Smooth muscle cell (in vitro differentiated cells): Measurements from ENCODE around the gene CDK17. TPM values are rescaled to one million over a fixed set of nuclear protein-coding genes. Genes with fewer than 3 reads are reported as not detected.

Experiments
- DNase-seq: peaks from one replicate; lab custom pipeline; 2025; ENCODE audit not compliant: unreplicated experiment; lab: John Stamatoyannopoulos, UW
- H2AFZ ChIP-seq: fragments of 200-600 bp; sonication (generic); 2 replicates; pipeline ENCODE4 v1.6.0; 2016; ENCODE audit warnings: antibody characterized with exemption, low read depth, mild to moderate bottlenecking
- H3F3A ChIP-seq: fragments of 200-600 bp; sonication (generic); 2 replicates; pipeline ENCODE4 v1.6.0; 2017; ENCODE audit warnings: antibody characterized with exemption, low read depth
- H3K27ac ChIP-seq: fragments of 200-600 bp; sonication (generic); 2 replicates; pipeline ENCODE4 v1.5.1; 2016; ENCODE audit warnings: low read depth, mild to moderate bottlenecking
- H3K27me3 ChIP-seq: fragments of 200-600 bp; sonication (generic); 2 replicates; pipeline ENCODE4 v1.6.1; 2016; ENCODE audit warnings: low read depth, mild to moderate bottlenecking
- H3K36me3 ChIP-seq: fragments of 200-600 bp; sonication (generic); 2 replicates; pipeline ENCODE4 v1.5.1; 2016; ENCODE audit warnings: low read depth
- H3K4me1 ChIP-seq: fragments of 200-600 bp; sonication (generic); 2 replicates; pipeline ENCODE4 v1.5.1; 2016; ENCODE audit warnings: low read depth
- H3K4me2 ChIP-seq: fragments of 200-600 bp; sonication (generic); 2 replicates; pipeline ENCODE4 v1.6.0; 2016; ENCODE audit warnings: mild to moderate bottlenecking
- H3K4me3 ChIP-seq: fragments of 200-600 bp; sonication (generic); 2 replicates; pipeline ENCODE4 v1.5.1; 2016; ENCODE audit warnings: mild to moderate bottlenecking
- H3K79me2 ChIP-seq: fragments of 200-600 bp; sonication (generic); 2 replicates; pipeline ENCODE4 v1.6.0; 2016; ENCODE audit warnings: low read depth, mild to moderate bottlenecking
- H3K9ac ChIP-seq: fragments of 200-600 bp; sonication (generic); 2 replicates; pipeline ENCODE4 v1.6.0; 2016; ENCODE audit warnings: low read depth
- H3K9me3 ChIP-seq: fragments of 200-600 bp; sonication (generic); replicated peaks from 2 replicates; pipeline ENCODE4 v1.5.1; 2016; ENCODE audit warnings: low read depth
- H4K20me1 ChIP-seq: fragments of 200-600 bp; sonication (generic); 2 replicates; pipeline ENCODE4 v1.6.0; 2016; ENCODE audit warnings: low read depth
- WGBS: methylation state at CpG from one replicate; pipeline ENCODE4 v1.1.7; 2016; ENCODE audit warnings: low lambda C conversion rate; 5-methylcytosine and 5-hydroxymethylcytosine counted together
- polyA plus RNA-seq: library from polyadenylated mRNA; unstranded; fragments of >200 nt; fragmentation: Nextera tagmentation; extraction: Ambion mirVana; gene quantifications from 2 replicates; pipeline ENCODE4 v1.2.1, GENCODE V29; 2016
- total RNA-seq: library from RNA; depleted of rRNA; stranded (reverse); fragments of >200 nt; gene quantifications from 2 replicates; pipeline ENCODE4 v1.2.3, GENCODE V29; 2014
- TF ChIP-seq, protein P1 (sequence below): fragments of 200-600 bp; sonication (generic); IDR thresholded peaks from 2 replicates; pipeline ENCODE4 v1.5.1; 2017; ENCODE audit warnings: borderline replicate concordance, mild to moderate bottlenecking, antibody characterized with exemption; ENCODE audit not compliant: insufficient read depth, poor library complexity, severe bottlenecking

The CDK17 gene
- total and polyA plus RNA-seq, 2 experiments from 2014 or later = 16.0 to 49.8 TPM

DNA sequence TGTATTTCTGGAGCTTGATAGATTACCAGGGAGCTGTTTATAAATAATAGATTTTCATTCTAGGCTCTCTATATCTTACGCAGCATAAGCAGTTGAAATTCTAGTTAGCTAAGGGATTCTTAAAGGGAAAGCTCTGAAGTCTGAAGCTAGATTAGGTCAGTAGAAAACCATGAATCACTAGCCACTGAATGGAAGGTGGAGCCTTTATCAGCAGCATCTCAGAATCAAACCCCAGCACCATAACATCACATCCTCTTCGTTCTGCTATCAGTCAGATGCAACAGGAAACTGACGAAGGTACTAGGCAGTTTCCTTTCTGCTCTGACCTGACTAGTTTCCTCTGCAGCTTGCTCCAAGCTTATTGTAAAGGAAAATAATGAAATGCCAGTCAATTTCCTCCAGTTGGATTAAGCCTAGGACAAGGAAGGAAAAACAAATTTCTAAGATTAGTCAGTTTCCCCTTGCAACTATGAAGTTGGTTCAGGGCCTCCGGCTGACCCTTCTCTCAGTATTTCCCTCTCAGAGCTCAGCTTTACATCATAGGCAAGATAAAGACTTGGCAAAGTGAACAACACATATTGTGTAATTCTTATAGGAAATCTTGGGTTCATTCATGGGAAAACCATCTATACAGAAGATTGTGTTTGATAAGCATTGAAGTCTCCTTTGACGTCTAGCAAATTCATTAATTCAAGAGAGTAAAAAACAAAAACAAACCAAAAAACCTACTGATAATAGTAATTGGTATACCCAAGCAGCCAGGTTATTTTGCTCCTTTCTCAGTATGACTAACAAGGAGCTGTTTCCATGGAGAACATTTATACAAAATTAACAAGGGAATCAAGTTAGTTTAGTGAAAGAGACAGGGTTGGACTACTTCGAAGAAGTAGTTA, 45.7 kb upstream of the CDK17 start:
- Histone ChIP-seq H3K9me3 (no peaks in the 10 kb centered on the region), H3K9ac (peak overlapping the region; percentile 71), H3K4me2 (peak overlapping the region; percentile 42), H3K4me3 (no peak overlapping the region), H3K36me3 (no peaks in the 10 kb centered on the region), H3K27ac (peak overlapping the region; percentile 94), H3K4me1 (peaks cover 9% of the 10 kb centered on the region), H4K20me1 (no peaks in the 10 kb centered on the region), H3K79me2 (no peaks in the 10 kb centered on the region), H2AFZ (peak overlapping the region; percentile 57), H3F3A (peaks cover 9% of the 10 kb centered on the region), H3K27me3 (no peaks in the 10 kb centered on the region)
- 20% methylated on average over 6 of the region's 6 CpGs for WGBS
- TF ChIP-seq, protein P1, sequence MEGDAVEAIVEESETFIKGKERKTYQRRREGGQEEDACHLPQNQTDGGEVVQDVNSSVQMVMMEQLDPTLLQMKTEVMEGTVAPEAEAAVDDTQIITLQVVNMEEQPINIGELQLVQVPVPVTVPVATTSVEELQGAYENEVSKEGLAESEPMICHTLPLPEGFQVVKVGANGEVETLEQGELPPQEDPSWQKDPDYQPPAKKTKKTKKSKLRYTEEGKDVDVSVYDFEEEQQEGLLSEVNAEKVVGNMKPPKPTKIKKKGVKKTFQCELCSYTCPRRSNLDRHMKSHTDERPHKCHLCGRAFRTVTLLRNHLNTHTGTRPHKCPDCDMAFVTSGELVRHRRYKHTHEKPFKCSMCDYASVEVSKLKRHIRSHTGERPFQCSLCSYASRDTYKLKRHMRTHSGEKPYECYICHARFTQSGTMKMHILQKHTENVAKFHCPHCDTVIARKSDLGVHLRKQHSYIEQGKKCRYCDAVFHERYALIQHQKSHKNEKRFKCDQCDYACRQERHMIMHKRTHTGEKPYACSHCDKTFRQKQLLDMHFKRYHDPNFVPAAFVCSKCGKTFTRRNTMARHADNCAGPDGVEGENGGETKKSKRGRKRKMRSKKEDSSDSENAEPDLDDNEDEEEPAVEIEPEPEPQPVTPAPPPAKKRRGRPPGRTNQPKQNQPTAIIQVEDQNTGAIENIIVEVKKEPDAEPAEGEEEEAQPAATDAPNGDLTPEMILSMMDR = no peak
- no peak for DNase-seq

DNA sequence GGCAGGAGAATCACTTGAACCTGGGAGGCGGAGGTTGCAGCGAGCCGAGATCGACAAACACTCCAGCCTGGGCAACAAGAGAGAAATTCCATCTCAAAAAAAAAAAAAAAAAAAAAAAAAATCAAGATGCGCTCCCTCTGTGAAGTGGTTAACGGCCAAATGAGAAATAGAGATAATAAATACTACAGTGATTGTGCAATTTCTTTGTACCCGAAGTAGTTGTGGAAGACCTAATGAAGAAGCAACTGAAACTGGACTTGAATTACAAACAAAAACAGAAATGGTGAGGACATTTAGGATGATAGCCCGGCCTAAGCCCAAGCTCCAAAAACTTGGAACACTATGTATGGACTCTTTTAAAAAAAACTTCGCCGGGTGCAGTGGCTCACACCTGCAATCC, 44.2 kb upstream of the CDK17 start:
- Histone ChIP-seq H3F3A (peaks cover 9% of the 10 kb centered on the region), H3K4me1 (peaks cover 9% of the 10 kb centered on the region), H3K9me3 (no peaks in the 10 kb centered on the region), H3K79me2 (no peaks in the 10 kb centered on the region), H3K4me3 (no peak overlapping the region), H3K27ac (no peak overlapping the region), H2AFZ (no peak overlapping the region), H3K4me2 (no peak overlapping the region), H3K36me3 (no peaks in the 10 kb centered on the region), H4K20me1 (no peaks in the 10 kb centered on the region), H3K27me3 (no peaks in the 10 kb centered on the region), H3K9ac (no peak overlapping the region)
- 98% methylated on average over 10 of the region's 10 CpGs for WGBS
- DNase-seq = no peak
- TF ChIP-seq, protein P1 = no peak

DNA sequence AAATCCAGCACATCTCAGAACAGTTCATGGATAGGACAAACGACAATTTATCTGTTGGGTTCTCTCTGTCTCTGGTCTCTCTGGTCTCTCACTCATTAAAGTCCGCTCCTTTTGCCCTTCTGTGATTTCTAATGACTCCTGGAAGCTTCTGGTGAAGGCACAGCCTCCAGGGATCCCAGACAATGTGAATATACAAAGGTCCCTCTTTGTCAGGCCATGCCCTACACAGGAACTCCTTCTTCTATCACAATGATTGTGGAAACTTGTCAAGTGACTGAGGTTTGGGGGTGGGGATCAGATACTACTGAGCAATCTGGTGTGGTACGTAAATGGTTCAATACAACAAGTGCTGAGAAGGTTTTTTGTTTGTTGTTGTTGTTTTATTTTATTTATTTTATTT, 42.7 kb upstream of the CDK17 start:
- Histone ChIP-seq H3K4me1 (peaks cover 9% of the 10 kb centered on the region), H2AFZ (no peak overlapping the region)
- WGBS = 90% methylated on average over 3 of the region's 3 CpGs

More for the DNA sequence above, 42.7 kb upstream of the CDK17 start:
- no peaks in the 10 kb centered on the region for H3K9me3 ChIP-seq
- no peak for DNase-seq
- H3K9ac ChIP-seq = no peak overlapping the region
- H3F3A ChIP-seq = peaks cover 9% of the 10 kb centered on the region
- no peak overlapping the region for H3K4me3 ChIP-seq
- no peak overlapping the region for H3K27ac ChIP-seq
- H4K20me1 ChIP-seq = no peaks in the 10 kb centered on the region
- no peaks in the 10 kb centered on the region for H3K79me2 ChIP-seq
- H3K4me2 ChIP-seq = no peak overlapping the region
- no peaks in the 10 kb centered on the region for H3K27me3 ChIP-seq
- H3K36me3 ChIP-seq = no peaks in the 10 kb centered on the region
- TF ChIP-seq, protein P1 = no peak
